IMR-90 (cell line): ENCODE results near the gene CCDC61. TPM values are rescaled to one million over a fixed set of nuclear protein-coding genes. Genes with fewer than 3 reads are reported as not detected.

Experiments
- ATAC-seq: fragments of 200-7000 bp; cut with Tn5 transposase; 2 replicates; pipeline ENCODE4 v1.9.1; 2020; ENCODE audit warnings: low read depth, mild to moderate bottlenecking, moderate library complexity
- BruUV-seq: library from RNA; stranded (reverse); fragments of 400-500 nt; replicated peaks from 2 replicates; lab custom pipeline; 2021; lab: Mats Ljungman, UMichigan
- CTCF ChIA-PET: fragments of 300-600 bp; formaldehyde crosslinking; extraction: SDS; loops from one replicate; lab custom pipeline; 2021; ENCODE audit warnings: antibody characterized with exemption; lab: Yijun Ruan, JAX
- POLR2A ChIA-PET: fragments of 300-600 bp; sonication (Branson Sonifier 250); formaldehyde crosslinking; loops from one replicate; lab custom pipeline; 2022; ENCODE audit warnings: antibody characterized with exemption; ENCODE audit not compliant: unreplicated experiment; lab: Charles Lee
- DNase-seq: peaks from one replicate; pipeline ENCODE4 v3.0.0; 2013
- H2AFZ ChIP-seq: replicated peaks from 2 replicates; pipeline ENCODE3; 2013; ENCODE audit warnings: low read length, mild to moderate bottlenecking; ENCODE audit not compliant: poor library complexity
- H2AK5ac ChIP-seq: 2 replicates; pipeline ENCODE4 v1.6.1; 2013; ENCODE audit warnings: low read depth, low read length, inconsistent platforms
- H2AK9ac ChIP-seq: replicated peaks from 2 replicates; pipeline ENCODE3; 2013; ENCODE audit warnings: mild to moderate bottlenecking, low read depth, low read length, moderate library complexity; ENCODE audit not compliant: poor library complexity
- H2BK120ac ChIP-seq: 2 replicates; pipeline ENCODE4 v1.6.1; 2013; ENCODE audit warnings: low read depth, low read length, inconsistent platforms
- H2BK15ac ChIP-seq: 3 replicates; pipeline ENCODE4 v1.6.1; 2013; ENCODE audit warnings: low read depth, low read length, inconsistent platforms
- H2BK20ac ChIP-seq: 2 replicates; pipeline ENCODE4 v1.6.1; 2013; ENCODE audit warnings: low read depth, mild to moderate bottlenecking, inconsistent platforms, low read length, moderate library complexity
- H2BK5ac ChIP-seq: 2 replicates; pipeline ENCODE4 v1.6.1; 2013; ENCODE audit warnings: mild to moderate bottlenecking, low read depth, low read length, inconsistent platforms; ENCODE audit not compliant: poor library complexity, severe bottlenecking
- H3K14ac ChIP-seq: replicated peaks from 2 replicates; pipeline ENCODE4 v1.6.1; 2013; ENCODE audit warnings: low read depth, low read length, inconsistent platforms
- H3K18ac ChIP-seq: 2 replicates; pipeline ENCODE4 v1.6.1; 2013; ENCODE audit warnings: low read depth, low read length, control low read depth
- H3K23ac ChIP-seq: 2 replicates; pipeline ENCODE4 v1.6.1; 2013; ENCODE audit warnings: low read depth, low read length, inconsistent platforms
- H3K27ac ChIP-seq: 2 replicates; pipeline ENCODE4 v1.5.1; 2013; ENCODE audit warnings: mild to moderate bottlenecking, control low read depth, low read length; ENCODE audit not compliant: insufficient read depth
- H3K27me3 ChIP-seq: 2 replicates; pipeline ENCODE4 v1.6.1; 2013; ENCODE audit warnings: low read length; ENCODE audit not compliant: control insufficient read depth, insufficient read depth
- H3K36me3 ChIP-seq: 2 replicates; pipeline ENCODE4 v1.6.1; 2013; ENCODE audit warnings: low read length, mixed read lengths; ENCODE audit not compliant: control insufficient read depth, insufficient read depth
- H3K4ac ChIP-seq: 2 replicates; pipeline ENCODE4 v1.6.1; 2013; ENCODE audit warnings: low read depth, low read length, inconsistent platforms
- H3K4me1 ChIP-seq: 2 replicates; pipeline ENCODE4 v1.6.1; 2013; ENCODE audit warnings: low read length, mixed read lengths; ENCODE audit not compliant: control insufficient read depth, insufficient read depth
- H3K4me2 ChIP-seq: 2 replicates; pipeline ENCODE4 v1.6.1; 2013; ENCODE audit warnings: low read depth, mild to moderate bottlenecking, control low read depth, low read length, moderate library complexity
- H3K4me3 ChIP-seq: 2 replicates; pipeline ENCODE4 v1.5.1; 2013; ENCODE audit warnings: low read depth, mild to moderate bottlenecking, control low read depth, low read length, moderate library complexity; ENCODE audit not compliant: insufficient read depth
- H3K56ac ChIP-seq: 2 replicates; pipeline ENCODE4 v1.6.1; 2013; ENCODE audit warnings: low read length, inconsistent platforms; ENCODE audit not compliant: insufficient read depth; ENCODE audit errors: extremely low read depth
- H3K79me1 ChIP-seq, 2 experiments: 2 replicates each; pipeline ENCODE4 v1.6.1; 2013; ENCODE audit warnings: low read length in 2 of 2, inconsistent platforms in 1 of 2, low read depth in 1 of 2
- H3K9ac ChIP-seq: 2 replicates; pipeline ENCODE4 v1.6.1; 2013; ENCODE audit warnings: low read depth, low read length, control low read depth
- H3K9me1 ChIP-seq: 2 replicates; pipeline ENCODE4 v1.6.1; 2013; ENCODE audit warnings: low read length, inconsistent platforms; ENCODE audit not compliant: insufficient read depth
- H3K9me3 ChIP-seq: 2 replicates; pipeline ENCODE4 v1.6.1; 2013; ENCODE audit warnings: low read length; ENCODE audit not compliant: control insufficient read depth, insufficient read depth
- H4K20me1 ChIP-seq: 2 replicates; pipeline ENCODE4 v1.6.1; 2013; ENCODE audit warnings: low read length, inconsistent platforms; ENCODE audit not compliant: insufficient read depth
- H4K5ac ChIP-seq: 2 replicates; pipeline ENCODE4 v1.6.1; 2013; ENCODE audit warnings: mild to moderate bottlenecking, low read depth, low read length, control low read depth
- H4K8ac ChIP-seq, 2 experiments: 2 replicates each; pipeline ENCODE4 v1.6.1; 2013; ENCODE audit warnings: low read depth in 2 of 2, low read length in 2 of 2, control low read depth in 1 of 2, inconsistent platforms in 1 of 2
- H4K91ac ChIP-seq: 2 replicates; pipeline ENCODE4 v1.6.1; 2013; ENCODE audit warnings: low read depth, low read length, inconsistent platforms; ENCODE audit not compliant: insufficient read depth
- BHLHE40 ChIP-seq: fragments of 150-350 bp; IDR thresholded peaks from 2 replicates; pipeline ENCODE4 v1.6.1; 2016; ENCODE audit warnings: mild to moderate bottlenecking, low read depth, low read length
- CEBPB ChIP-seq: IDR thresholded peaks from 2 replicates; pipeline ENCODE4 v1.6.1; 2012; ENCODE audit warnings: low read depth, low read length, improper control_type of control experiment
- CHD1 ChIP-seq: IDR thresholded peaks from 2 replicates; pipeline ENCODE4 v1.6.1; 2012; ENCODE audit warnings: low read depth, low read length, improper control_type of control experiment
- ELK1 ChIP-seq: fragments of 150-350 bp; IDR thresholded peaks from 2 replicates; pipeline ENCODE4 v1.6.1; 2016; ENCODE audit warnings: low read depth, mild to moderate bottlenecking, low read length, moderate library complexity, borderline replicate concordance
- FOS ChIP-seq: fragments of 150-350 bp; IDR thresholded peaks from 2 replicates; pipeline ENCODE4 v1.6.1; 2016; ENCODE audit warnings: low read depth, low read length
- MAFK ChIP-seq: IDR thresholded peaks from 2 replicates; pipeline ENCODE4 v1.6.1; 2012; ENCODE audit warnings: low read depth, low read length, improper control_type of control experiment
- MAZ ChIP-seq: IDR thresholded peaks from 2 replicates; pipeline ENCODE4 v1.6.1; 2012; ENCODE audit warnings: low read depth, mild to moderate bottlenecking, low read length, improper control_type of control experiment, moderate library complexity, borderline replicate concordance
- MXI1 ChIP-seq: IDR thresholded peaks from 2 replicates; pipeline ENCODE4 v1.6.1; 2012; ENCODE audit warnings: low read depth, mild to moderate bottlenecking, low read length, moderate library complexity, borderline replicate concordance
- NFE2L2 ChIP-seq: fragments of 150-350 bp; IDR thresholded peaks from 2 replicates; pipeline ENCODE4 v1.6.1; 2016; ENCODE audit warnings: low read depth, mild to moderate bottlenecking, low read length
- POLR2A ChIP-seq: IDR thresholded peaks from 2 replicates; pipeline ENCODE4 v1.6.1; 2012; ENCODE audit warnings: mild to moderate bottlenecking, low read depth, low read length
- RAD21 ChIP-seq: IDR thresholded peaks from 2 replicates; pipeline ENCODE4 v1.6.1; 2012; ENCODE audit warnings: low read length, improper control_type of control experiment
- RCOR1 ChIP-seq: IDR thresholded peaks from 2 replicates; pipeline ENCODE4 v1.6.1; 2012; ENCODE audit warnings: mild to moderate bottlenecking, low read length, improper control_type of control experiment; ENCODE audit not compliant: insufficient replicate concordance
- RFX5 ChIP-seq: IDR thresholded peaks from 2 replicates; pipeline ENCODE4 v1.8.0; 2012; ENCODE audit warnings: low read depth, mild to moderate bottlenecking, low read length, moderate library complexity
- SMC3 ChIP-seq: fragments of 150-350 bp; IDR thresholded peaks from 2 replicates; pipeline ENCODE4 v1.6.1; 2016; ENCODE audit warnings: low read depth, mild to moderate bottlenecking, antibody characterized with exemption, low read length, moderate library complexity
- USF2 ChIP-seq: fragments of 150-350 bp; IDR thresholded peaks from 2 replicates; pipeline ENCODE4 v1.6.1; 2017; ENCODE audit warnings: mild to moderate bottlenecking, antibody characterized with exemption, low read length, low read depth
- WGBS, 2 experiments: methylation state at CpG; one replicate each; pipeline versions ENCODE4 v1.1.5 to v1.1.7; 2013; ENCODE audit warnings: missing lambda C conversion rate in 2 of 2; ENCODE audit not compliant: insufficient read length in 1 of 2; ENCODE audit errors: extremely low coverage in 2 of 2; 5-methylcytosine and 5-hydroxymethylcytosine counted together
- dilution Hi-C: fragments of 300-500 bp; cut with HindIII; formaldehyde crosslinking; loops from one replicate; pipeline ENCODE4 v1.14.3; 2018; ENCODE audit warnings: low sequenced_read_pairs; ENCODE audit not compliant: unreplicated experiment
- in situ Hi-C: fragments of 300-500 bp; cut with MboI; formaldehyde crosslinking; loops from 3 replicates; pipeline ENCODE4 v1.14.3; 2019; ENCODE audit warnings: low sequenced_read_pairs, inconsistent platforms, mixed read lengths
- intact Hi-C: fragments of 100-400 bp; cut with micrococcal nuclease; formaldehyde crosslinking; loops from 2 replicates; pipeline ENCODE4 v1.10.0; 2022
- polyA plus RNA-seq, 3 experiments: library from polyadenylated mRNA; depleted of rRNA; stranded (reverse); fragments of >200 nt; gene quantifications; 2 replicates each; pipeline ENCODE4 v1.2.3, GENCODE V29; 2012; ENCODE audit warnings: low replicate concordance in 1 of 3
- total RNA-seq: library from RNA; depleted of rRNA; stranded (reverse); fragments of >200 nt; gene quantifications from 2 replicates; pipeline ENCODE4 v1.2.3, GENCODE V29; 2012
- TF ChIP-seq, protein P1 (sequence below): conservative IDR thresholded peaks from 2 replicates; pipeline ENCODE4 v1.5.1; 2012; ENCODE audit warnings: mild to moderate bottlenecking, low read depth, low read length, improper control_type of control experiment

CCDC61 gene
- total and polyA plus RNA-seq, 2 of the 4 experiments (the other 2 are of a cell fraction), result 3.2 to 9.1 TPM

DNA sequence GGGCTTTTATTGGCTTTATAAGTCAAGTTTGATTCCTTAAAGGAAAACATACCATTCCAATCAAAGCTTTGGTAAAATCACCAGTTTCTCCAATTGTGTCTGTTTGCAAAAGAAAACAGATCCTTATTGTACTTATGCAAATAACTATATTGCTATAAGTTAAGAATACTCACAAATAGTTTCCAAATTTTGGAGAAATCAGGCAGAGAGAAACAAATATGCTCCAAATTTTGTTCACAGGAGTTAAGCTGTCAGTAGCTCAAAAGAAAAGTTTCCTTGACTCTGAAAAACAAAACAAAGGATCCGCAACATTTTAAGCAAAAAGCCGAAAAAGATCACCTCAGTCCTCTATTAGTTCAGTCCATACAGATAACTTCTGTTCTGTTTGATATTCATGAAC lies 64.7 kb downstream of the CCDC61 start:
- Histone ChIP-seq H3K56ac (no peak overlapping the region), H3K23ac (no peak overlapping the region), H2BK5ac (no peak overlapping the region), H4K8ac (no peak overlapping the region), H3K4ac (no peak overlapping the region), H2AFZ (no peak overlapping the region), H3K27ac (no peak overlapping the region), H3K4me3 (no peak overlapping the region), H2BK15ac (no peak overlapping the region), H2AK5ac (no peak overlapping the region), H3K18ac (no peak overlapping the region), H3K4me2 (no peak overlapping the region), H4K91ac (no peak overlapping the region), H3K36me3 (no peaks in the 10 kb centered on the region), H2BK120ac (no peak overlapping the region), H3K79me1 (no peaks in the 10 kb centered on the region), H3K4me1 (no peaks in the 10 kb centered on the region), H3K9me1 (no peaks in the 10 kb centered on the region), H3K14ac (no peak overlapping the region), H2AK9ac (no peak overlapping the region), H3K9me3 (peaks cover 8% of the 10 kb centered on the region; the same call in 1 of the 2 replicates), H3K27me3 (peaks cover 42% of the 10 kb centered on the region), H4K5ac (no peak overlapping the region), H2BK20ac (no peak overlapping the region), H3K9ac (no peak overlapping the region), H4K20me1 (no peaks in the 10 kb centered on the region)
- intact Hi-C loops, result no loop called here
- POLR2A ChIA-PET, result no interaction called here
- in situ Hi-C loops, result no loop called here
- CTCF ChIA-PET, result no interaction called here
- TF ChIP-seq CEBPB (no peak), RCOR1 (no peak), POLR2A (no peak), CHD1 (no peak), NFE2L2 (no peak), FOS (no peak), MXI1 (no peak), SMC3 (no peak), BHLHE40 (no peak), USF2 (no peak), MAZ (no peak), MAFK (no peak), RFX5 (no peak), RAD21 (no peak), ELK1 (no peak)
- TF ChIP-seq, protein P1, sequence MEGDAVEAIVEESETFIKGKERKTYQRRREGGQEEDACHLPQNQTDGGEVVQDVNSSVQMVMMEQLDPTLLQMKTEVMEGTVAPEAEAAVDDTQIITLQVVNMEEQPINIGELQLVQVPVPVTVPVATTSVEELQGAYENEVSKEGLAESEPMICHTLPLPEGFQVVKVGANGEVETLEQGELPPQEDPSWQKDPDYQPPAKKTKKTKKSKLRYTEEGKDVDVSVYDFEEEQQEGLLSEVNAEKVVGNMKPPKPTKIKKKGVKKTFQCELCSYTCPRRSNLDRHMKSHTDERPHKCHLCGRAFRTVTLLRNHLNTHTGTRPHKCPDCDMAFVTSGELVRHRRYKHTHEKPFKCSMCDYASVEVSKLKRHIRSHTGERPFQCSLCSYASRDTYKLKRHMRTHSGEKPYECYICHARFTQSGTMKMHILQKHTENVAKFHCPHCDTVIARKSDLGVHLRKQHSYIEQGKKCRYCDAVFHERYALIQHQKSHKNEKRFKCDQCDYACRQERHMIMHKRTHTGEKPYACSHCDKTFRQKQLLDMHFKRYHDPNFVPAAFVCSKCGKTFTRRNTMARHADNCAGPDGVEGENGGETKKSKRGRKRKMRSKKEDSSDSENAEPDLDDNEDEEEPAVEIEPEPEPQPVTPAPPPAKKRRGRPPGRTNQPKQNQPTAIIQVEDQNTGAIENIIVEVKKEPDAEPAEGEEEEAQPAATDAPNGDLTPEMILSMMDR, result no peak
- DNase-seq (no peak), ATAC-seq (no peak)
- BruUV-seq, result no TSS peak
- WGBS, 2 experiments, result no CpG with 5 or more reads among the region's 2 CpGs
- dilution Hi-C loops, result no loop called here
